ENCODE results near the gene MYOM1.
A peak's percentile ranks its signal among the peaks of the same experiment; 100 is the strongest.

Gene MYOM1

GRCh38 chr18:3042379-3042778, 177.4 kb downstream of the MYOM1 start:
- no peak for TF ChIP-seq CTCF (conservative IDR thresholded peaks at IDR 0.05; ENCODE audit: control insufficient read depth, insufficient read depth, low read depth, low read length)
- H3K4me3 ChIP-seq (ENCODE audit: control insufficient read depth, low read depth, low read length) = no peak overlapping the region
- DNase-seq (ENCODE audit: low read depth) = no peak

- no peak for DNase-seq (ENCODE audit: low read depth)
- H3K4me3 ChIP-seq (ENCODE audit: control insufficient read depth, low read depth, low read length) = no peak overlapping the region
- TF ChIP-seq CTCF (conservative IDR thresholded peaks at IDR 0.05; ENCODE audit: control insufficient read depth, insufficient read depth, low read depth, low read length) = no peak
These were observed 177.9 kb downstream of the MYOM1 start for GRCh38 chr18:3041843-3042242.

GRCh38 chr18:3040881-3041280, 178.9 kb downstream of the MYOM1 start:
- no peak for TF ChIP-seq CTCF (conservative IDR thresholded peaks at IDR 0.05; ENCODE audit: control insufficient read depth, insufficient read depth, low read depth, low read length)
- H3K4me3 ChIP-seq (ENCODE audit: control insufficient read depth, low read depth, low read length) = no peak overlapping the region
- no peak for DNase-seq (ENCODE audit: low read depth)

- no peak overlapping the region for H3K4me3 ChIP-seq (ENCODE audit: control insufficient read depth, low read depth, low read length)
- DNase-seq (ENCODE audit: low read depth) = no peak
- no peak for TF ChIP-seq CTCF (conservative IDR thresholded peaks at IDR 0.05; ENCODE audit: control insufficient read depth, insufficient read depth, low read depth, low read length)
These were observed 179.6 kb downstream of the MYOM1 start for GRCh38 chr18:3040173-3040572.

- TF ChIP-seq CTCF (conservative IDR thresholded peaks at IDR 0.05; ENCODE audit: control insufficient read depth, insufficient read depth, low read depth, low read length) = no peak
- peak; percentile 77 for DNase-seq (ENCODE audit: low read depth)
- no peak overlapping the region for H3K4me3 ChIP-seq (ENCODE audit: control insufficient read depth, low read depth, low read length)
These were observed 182.3 kb downstream of the MYOM1 start for GRCh38 chr18:3037423-3037915.

- no peak overlapping the region for H3K4me3 ChIP-seq (ENCODE audit: control insufficient read depth, low read depth, low read length)
- no peak for DNase-seq (ENCODE audit: low read depth)
- no peak for TF ChIP-seq CTCF (conservative IDR thresholded peaks at IDR 0.05; ENCODE audit: control insufficient read depth, insufficient read depth, low read depth, low read length)
These were observed 183.7 kb downstream of the MYOM1 start for GRCh38 chr18:3036108-3036507.

- no peak overlapping the region for H3K4me3 ChIP-seq (ENCODE audit: control insufficient read depth, low read depth, low read length)
- no peak for TF ChIP-seq CTCF (conservative IDR thresholded peaks at IDR 0.05; ENCODE audit: control insufficient read depth, insufficient read depth, low read depth, low read length)
- DNase-seq (ENCODE audit: low read depth) = no peak
These were observed 184.1 kb downstream of the MYOM1 start for GRCh38 chr18:3035635-3036034.

Measured in fibroblast of mammary gland (primary cell).